Measurements from ENCODE around the gene CPNE1. TPM values are rescaled to one million over a fixed set of nuclear protein-coding genes. Genes with fewer than 3 reads are reported as not detected.

The CPNE1 gene
- total and polyA plus RNA-seq, 2 of the 8 experiments (the other 6 are each of a cell fraction or from before 2014, with no cell fraction given): 294 to 346 TPM

DNA sequence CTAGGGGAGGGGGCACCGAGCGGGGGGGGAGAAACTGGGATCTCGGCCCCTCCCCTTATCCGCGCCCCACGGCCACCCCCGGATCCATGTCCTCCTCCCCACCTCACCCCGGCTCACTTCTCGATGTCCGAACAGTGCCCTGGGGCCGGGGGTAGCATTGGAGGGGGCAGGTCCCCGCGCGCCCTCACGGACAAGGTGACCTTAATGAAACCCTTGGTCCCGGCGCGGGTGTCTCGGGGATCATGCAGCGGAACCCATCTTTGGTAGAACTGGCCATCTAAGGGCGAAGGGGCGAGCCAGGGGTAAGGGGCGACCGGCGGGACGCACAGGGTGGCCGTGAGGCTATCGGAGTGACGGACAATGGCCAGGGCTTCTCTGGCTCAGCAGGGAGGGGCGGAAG, 62.7 kb downstream of the CPNE1 start (continued):
- TF ChIP-seq EZH2 (IDR thresholded peaks at IDR 0.05; ENCODE audit: low read depth, low read length, severe bottlenecking): no peak
- no peak for TF ChIP-seq RFX5 (IDR thresholded peaks at IDR 0.05; ENCODE audit: borderline replicate concordance, low read depth, low read length)
- TF ChIP-seq CBX5 (IDR thresholded peaks at IDR 0.05; ENCODE audit: low read depth, low read length): no peak
- no peak for TF ChIP-seq SP1 (IDR thresholded peaks at IDR 0.05; ENCODE audit: low read depth, low read length)
- TF ChIP-seq SIRT6 (IDR thresholded peaks at IDR 0.05; ENCODE audit: low read length): no peak
- no peak for TF ChIP-seq TAF7 (optimal IDR thresholded peaks at IDR 0.05; ENCODE audit: borderline replicate concordance, low read depth, low read length)
